HepG2 (cell line): ENCODE data around the gene ALLC. TPM values are rescaled to one million over a fixed set of nuclear protein-coding genes. Genes with fewer than 3 reads are reported as not detected.

Source experiments
- FOXK1 ChIP-seq: sonication (generic); formaldehyde crosslinking; IDR thresholded peaks from 2 replicates; pipeline ENCODE4 v1.4.0; 2020; ENCODE audit warnings: low read depth, missing genetic modification reagents, borderline replicate concordance
- IKZF1 ChIP-seq: fragments of 450-650 bp; IDR thresholded peaks from 2 replicates; pipeline ENCODE4 v1.7.1; 2016
- MED8 ChIP-seq: sonication (generic); formaldehyde crosslinking; IDR thresholded peaks from 2 replicates; pipeline ENCODE4 v1.8.1; 2023; ENCODE audit warnings: mild to moderate bottlenecking, missing genetic modification reagents; ENCODE audit not compliant: insufficient replicate concordance
- POLR2AphosphoS2 ChIP-seq: IDR thresholded peaks from 2 replicates; pipeline ENCODE4 v1.6.1; 2011; ENCODE audit warnings: low read depth, low read length, improper control_type of control experiment
- PRMT3 ChIP-seq: sonication (generic); formaldehyde crosslinking; IDR thresholded peaks from 2 replicates; pipeline ENCODE4 v1.8.1; 2022; ENCODE audit warnings: low read depth, mild to moderate bottlenecking, moderate library complexity, missing genetic modification reagents, borderline replicate concordance
- ZBTB7A ChIP-seq: sonication (generic); formaldehyde crosslinking; IDR thresholded peaks from 2 replicates; pipeline ENCODE4 v1.8.0; 2022; ENCODE audit warnings: mild to moderate bottlenecking, missing genetic modification reagents
- ZBTB8A ChIP-seq: sonication (generic); formaldehyde crosslinking; IDR thresholded peaks from 2 replicates; pipeline ENCODE4 v1.4.0; 2020; ENCODE audit warnings: mild to moderate bottlenecking, low read depth, missing genetic modification reagents, borderline replicate concordance
- polyA plus RNA-seq, 8 experiments: library from polyadenylated mRNA; depleted of rRNA in 3 of 8; stranded (reverse) in 7 of 8; unstranded in 1 of 8; fragments of >200 nt; fragmentation: Illumina TruSeq in 4 of 8; extraction: Trizol in 4 of 8; gene quantifications; 2 replicates each; pipeline versions ENCODE4 v1.2.1 to v1.2.3, GENCODE V29; 2011 to 2016; ENCODE audit warnings: low read depth in 4 of 8, missing spikeins in 1 of 8, mixed read lengths in 1 of 8; ENCODE audit not compliant: insufficient read depth in 1 of 8
- total RNA-seq, 5 experiments: library from RNA; depleted of rRNA; stranded (reverse); fragments of >200 nt; fragmentation: Illumina TruSeq; extraction: Trizol; gene quantifications; 2 replicates each; pipeline ENCODE4 v1.2.3, GENCODE V29; 2016; ENCODE audit warnings: low read depth in 1 of 5
- TF ChIP-seq, protein P1 (sequence below): sonication (generic); formaldehyde crosslinking; IDR thresholded peaks from 2 replicates; pipeline ENCODE4 v1.4.0; 2020; ENCODE audit warnings: mild to moderate bottlenecking, missing genetic modification reagents, borderline replicate concordance
- TF ChIP-seq, protein P2 (sequence below): sonication (generic); formaldehyde crosslinking; IDR thresholded peaks from 2 replicates; pipeline ENCODE4 v1.4.0; 2020; ENCODE audit warnings: missing genetic modification reagents, borderline replicate concordance
- TF ChIP-seq, protein P3 (sequence below): sonication (generic); formaldehyde crosslinking; IDR thresholded peaks from 2 replicates; pipeline ENCODE4 v1.4.0; 2020; ENCODE audit warnings: low read depth, mild to moderate bottlenecking, missing genetic modification reagents
- TF ChIP-seq, protein P4 (sequence below): sonication (generic); formaldehyde crosslinking; IDR thresholded peaks from 2 replicates; pipeline ENCODE4 v1.4.0; 2020; ENCODE audit warnings: missing genetic modification reagents, low read depth, mild to moderate bottlenecking, borderline replicate concordance
- TF ChIP-seq, protein P5 (sequence below): sonication (generic); formaldehyde crosslinking; IDR thresholded peaks from 2 replicates; pipeline ENCODE4 v1.8.0; 2022; ENCODE audit warnings: missing genetic modification reagents, mild to moderate bottlenecking, moderate library complexity, borderline replicate concordance

The ALLC gene
- total and polyA plus RNA-seq, 2 of the 13 experiments (the other 11 are each of a cell fraction or from before 2014, with no cell fraction given): 0.08 to 0.11 TPM

DNA sequence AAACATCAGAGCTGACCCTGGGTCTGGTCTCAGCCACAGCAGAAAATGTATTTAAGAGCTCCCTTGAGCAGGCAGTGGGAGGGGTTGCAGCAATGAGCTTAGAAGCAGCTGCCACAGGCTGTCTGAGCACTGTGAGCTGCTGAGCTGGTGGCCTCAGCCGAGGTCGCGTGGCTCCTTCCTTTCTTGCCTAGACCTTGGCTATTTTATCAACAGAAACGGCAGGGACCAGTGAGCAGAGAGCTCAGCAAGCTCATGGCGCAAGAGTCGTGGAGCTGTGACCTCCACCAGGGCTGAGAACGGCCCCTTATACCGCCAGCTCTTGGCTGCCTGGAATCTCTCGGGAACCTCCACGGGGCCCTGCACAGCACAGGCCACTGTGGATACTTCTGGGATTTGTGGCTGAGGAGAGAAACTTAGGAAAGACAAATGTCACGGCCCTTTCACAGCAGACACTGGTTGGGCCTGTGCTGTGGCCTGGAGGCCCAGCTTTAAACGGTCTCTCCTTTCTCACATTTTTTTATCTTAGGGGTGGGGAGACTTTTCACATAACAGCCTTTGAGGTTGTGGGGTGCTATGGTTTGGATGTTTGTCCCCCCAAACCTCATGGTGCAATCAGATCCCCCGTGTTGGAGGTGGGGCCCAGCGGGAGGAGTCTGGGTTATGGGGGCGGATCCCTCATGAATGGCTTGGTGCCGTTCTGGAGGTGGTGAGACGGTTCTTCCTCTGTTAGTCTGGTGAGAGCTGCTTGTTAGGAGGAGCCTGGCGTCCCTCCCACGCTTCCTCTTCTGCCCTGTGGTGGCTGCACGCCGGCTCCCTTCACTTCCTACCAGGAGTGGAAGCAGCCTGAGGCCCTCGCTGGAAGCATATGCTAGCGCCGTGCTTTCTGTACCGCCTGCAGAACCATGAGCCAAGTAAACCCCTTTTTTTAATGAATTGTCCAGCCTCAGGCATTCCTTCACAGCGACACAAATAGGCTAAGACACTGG, 1.7 kb downstream of the ALLC start (continued):
- TF ChIP-seq, protein P1, sequence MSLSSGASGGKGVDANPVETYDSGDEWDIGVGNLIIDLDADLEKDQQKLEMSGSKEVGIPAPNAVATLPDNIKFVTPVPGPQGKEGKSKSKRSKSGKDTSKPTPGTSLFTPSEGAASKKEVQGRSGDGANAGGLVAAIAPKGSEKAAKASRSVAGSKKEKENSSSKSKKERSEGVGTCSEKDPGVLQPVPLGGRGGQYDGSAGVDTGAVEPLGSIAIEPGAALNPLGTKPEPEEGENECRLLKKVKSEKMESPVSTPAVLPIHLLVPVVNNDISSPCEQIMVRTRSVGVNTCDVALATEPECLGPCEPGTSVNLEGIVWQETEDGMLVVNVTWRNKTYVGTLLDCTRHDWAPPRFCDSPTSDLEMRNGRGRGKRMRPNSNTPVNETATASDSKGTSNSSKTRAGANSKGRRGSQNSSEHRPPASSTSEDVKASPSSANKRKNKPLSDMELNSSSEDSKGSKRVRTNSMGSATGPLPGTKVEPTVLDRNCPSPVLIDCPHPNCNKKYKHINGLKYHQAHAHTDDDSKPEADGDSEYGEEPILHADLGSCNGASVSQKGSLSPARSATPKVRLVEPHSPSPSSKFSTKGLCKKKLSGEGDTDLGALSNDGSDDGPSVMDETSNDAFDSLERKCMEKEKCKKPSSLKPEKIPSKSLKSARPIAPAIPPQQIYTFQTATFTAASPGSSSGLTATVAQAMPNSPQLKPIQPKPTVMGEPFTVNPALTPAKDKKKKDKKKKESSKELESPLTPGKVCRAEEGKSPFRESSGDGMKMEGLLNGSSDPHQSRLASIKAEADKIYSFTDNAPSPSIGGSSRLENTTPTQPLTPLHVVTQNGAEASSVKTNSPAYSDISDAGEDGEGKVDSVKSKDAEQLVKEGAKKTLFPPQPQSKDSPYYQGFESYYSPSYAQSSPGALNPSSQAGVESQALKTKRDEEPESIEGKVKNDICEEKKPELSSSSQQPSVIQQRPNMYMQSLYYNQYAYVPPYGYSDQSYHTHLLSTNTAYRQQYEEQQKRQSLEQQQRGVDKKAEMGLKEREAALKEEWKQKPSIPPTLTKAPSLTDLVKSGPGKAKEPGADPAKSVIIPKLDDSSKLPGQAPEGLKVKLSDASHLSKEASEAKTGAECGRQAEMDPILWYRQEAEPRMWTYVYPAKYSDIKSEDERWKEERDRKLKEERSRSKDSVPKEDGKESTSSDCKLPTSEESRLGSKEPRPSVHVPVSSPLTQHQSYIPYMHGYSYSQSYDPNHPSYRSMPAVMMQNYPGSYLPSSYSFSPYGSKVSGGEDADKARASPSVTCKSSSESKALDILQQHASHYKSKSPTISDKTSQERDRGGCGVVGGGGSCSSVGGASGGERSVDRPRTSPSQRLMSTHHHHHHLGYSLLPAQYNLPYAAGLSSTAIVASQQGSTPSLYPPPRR (CRISPR knock-in tag): 0 out of 2 replicates have a peak, but pooled peaks have one; percentile 27
- TF ChIP-seq, protein P2, sequence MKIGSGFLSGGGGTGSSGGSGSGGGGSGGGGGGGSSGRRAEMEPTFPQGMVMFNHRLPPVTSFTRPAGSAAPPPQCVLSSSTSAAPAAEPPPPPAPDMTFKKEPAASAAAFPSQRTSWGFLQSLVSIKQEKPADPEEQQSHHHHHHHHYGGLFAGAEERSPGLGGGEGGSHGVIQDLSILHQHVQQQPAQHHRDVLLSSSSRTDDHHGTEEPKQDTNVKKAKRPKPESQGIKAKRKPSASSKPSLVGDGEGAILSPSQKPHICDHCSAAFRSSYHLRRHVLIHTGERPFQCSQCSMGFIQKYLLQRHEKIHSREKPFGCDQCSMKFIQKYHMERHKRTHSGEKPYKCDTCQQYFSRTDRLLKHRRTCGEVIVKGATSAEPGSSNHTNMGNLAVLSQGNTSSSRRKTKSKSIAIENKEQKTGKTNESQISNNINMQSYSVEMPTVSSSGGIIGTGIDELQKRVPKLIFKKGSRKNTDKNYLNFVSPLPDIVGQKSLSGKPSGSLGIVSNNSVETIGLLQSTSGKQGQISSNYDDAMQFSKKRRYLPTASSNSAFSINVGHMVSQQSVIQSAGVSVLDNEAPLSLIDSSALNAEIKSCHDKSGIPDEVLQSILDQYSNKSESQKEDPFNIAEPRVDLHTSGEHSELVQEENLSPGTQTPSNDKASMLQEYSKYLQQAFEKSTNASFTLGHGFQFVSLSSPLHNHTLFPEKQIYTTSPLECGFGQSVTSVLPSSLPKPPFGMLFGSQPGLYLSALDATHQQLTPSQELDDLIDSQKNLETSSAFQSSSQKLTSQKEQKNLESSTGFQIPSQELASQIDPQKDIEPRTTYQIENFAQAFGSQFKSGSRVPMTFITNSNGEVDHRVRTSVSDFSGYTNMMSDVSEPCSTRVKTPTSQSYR: no peak
- TF ChIP-seq ZBTB7A (CRISPR knock-in tag) (no peak), POLR2AphosphoS2 (no peak), IKZF1 (no peak), FOXK1 (no peak), ZBTB8A (CRISPR knock-in tag) (no peak), PRMT3 (0 out of 2 replicates have a peak, but pooled peaks have one; percentile 38), MED8 (CRISPR knock-in tag) (no peak)
- TF ChIP-seq, protein P3, sequence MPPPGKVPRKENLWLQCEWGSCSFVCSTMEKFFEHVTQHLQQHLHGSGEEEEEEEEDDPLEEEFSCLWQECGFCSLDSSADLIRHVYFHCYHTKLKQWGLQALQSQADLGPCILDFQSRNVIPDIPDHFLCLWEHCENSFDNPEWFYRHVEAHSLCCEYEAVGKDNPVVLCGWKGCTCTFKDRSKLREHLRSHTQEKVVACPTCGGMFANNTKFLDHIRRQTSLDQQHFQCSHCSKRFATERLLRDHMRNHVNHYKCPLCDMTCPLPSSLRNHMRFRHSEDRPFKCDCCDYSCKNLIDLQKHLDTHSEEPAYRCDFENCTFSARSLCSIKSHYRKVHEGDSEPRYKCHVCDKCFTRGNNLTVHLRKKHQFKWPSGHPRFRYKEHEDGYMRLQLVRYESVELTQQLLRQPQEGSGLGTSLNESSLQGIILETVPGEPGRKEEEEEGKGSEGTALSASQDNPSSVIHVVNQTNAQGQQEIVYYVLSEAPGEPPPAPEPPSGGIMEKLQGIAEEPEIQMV: no peak
- TF ChIP-seq, protein P4, sequence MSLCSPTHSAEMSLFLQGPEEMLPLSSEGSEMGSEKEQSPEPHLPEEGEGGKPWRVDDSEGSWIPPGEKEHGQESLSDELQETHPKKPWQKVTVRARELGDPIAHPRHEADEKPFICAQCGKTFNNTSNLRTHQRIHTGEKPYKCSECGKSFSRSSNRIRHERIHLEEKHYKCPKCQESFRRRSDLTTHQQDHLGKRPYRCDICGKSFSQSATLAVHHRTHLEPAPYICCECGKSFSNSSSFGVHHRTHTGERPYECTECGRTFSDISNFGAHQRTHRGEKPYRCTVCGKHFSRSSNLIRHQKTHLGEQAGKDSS (CRISPR knock-in tag): peak; percentile 66; the same call in 1 of the 2 replicates
- TF ChIP-seq, protein P5, sequence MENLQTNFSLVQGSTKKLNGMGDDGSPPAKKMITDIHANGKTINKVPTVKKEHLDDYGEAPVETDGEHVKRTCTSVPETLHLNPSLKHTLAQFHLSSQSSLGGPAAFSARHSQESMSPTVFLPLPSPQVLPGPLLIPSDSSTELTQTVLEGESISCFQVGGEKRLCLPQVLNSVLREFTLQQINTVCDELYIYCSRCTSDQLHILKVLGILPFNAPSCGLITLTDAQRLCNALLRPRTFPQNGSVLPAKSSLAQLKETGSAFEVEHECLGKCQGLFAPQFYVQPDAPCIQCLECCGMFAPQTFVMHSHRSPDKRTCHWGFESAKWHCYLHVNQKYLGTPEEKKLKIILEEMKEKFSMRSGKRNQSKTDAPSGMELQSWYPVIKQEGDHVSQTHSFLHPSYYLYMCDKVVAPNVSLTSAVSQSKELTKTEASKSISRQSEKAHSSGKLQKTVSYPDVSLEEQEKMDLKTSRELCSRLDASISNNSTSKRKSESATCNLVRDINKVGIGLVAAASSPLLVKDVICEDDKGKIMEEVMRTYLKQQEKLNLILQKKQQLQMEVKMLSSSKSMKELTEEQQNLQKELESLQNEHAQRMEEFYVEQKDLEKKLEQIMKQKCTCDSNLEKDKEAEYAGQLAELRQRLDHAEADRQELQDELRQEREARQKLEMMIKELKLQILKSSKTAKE (CRISPR knock-in tag): no peak
